Sigmoid colon (tissue), 7 donors: Measurements from ENCODE around the gene EPO. TPM values are rescaled to one million over a fixed set of nuclear protein-coding genes. Genes with fewer than 3 reads are reported as not detected.

ENCODE experiments used
- DNase-seq: peaks from one replicate; pipeline ENCODE4 v3.0.0-alpha.2; 2019
- H3K27ac ChIP-seq, 4 donors: fragments of 200-600 bp; sonication (generic); one replicate each; pipeline ENCODE4 v1.5.1; 2016 to 2019; ENCODE audit warnings: mild to moderate bottlenecking in 1 of 4
- H3K27me3 ChIP-seq, 3 donors: fragments of 200-600 bp; sonication (generic); one replicate each; pipeline ENCODE4 v1.5.1; 2019; ENCODE audit warnings: mild to moderate bottlenecking in 1 of 3
- H3K36me3 ChIP-seq, 4 donors: fragments of 200-600 bp; sonication (generic); one replicate each; pipeline ENCODE4 v1.5.1; 2016 to 2019
- H3K4me1 ChIP-seq, 4 donors: fragments of 200-600 bp; sonication (generic); one replicate each; pipeline ENCODE4 v1.5.1; 2017 to 2019
- H3K4me3 ChIP-seq, 4 donors: fragments of 200-600 bp; sonication (generic); one replicate each; pipeline ENCODE4 v1.5.1; 2017 to 2019; ENCODE audit warnings: mild to moderate bottlenecking in 2 of 4, moderate library complexity in 1 of 4
- H3K9me3 ChIP-seq, 4 donors: fragments of 200-600 bp in 3 of 4; sonication (generic) in 3 of 4; one replicate each; pipeline versions ENCODE4 v1.5.1 to v1.6.1; 2013 to 2019
- CTCF ChIP-seq, 4 experiments: fragments of 450-650 bp in 3 of 4; fragments of 200-600 bp in 1 of 4; IDR thresholded peaks; one replicate each; pipeline ENCODE4 v1.5.1; 2016 to 2019; ENCODE audit warnings: antibody characterized with exemption in 4 of 4, mild to moderate bottlenecking in 3 of 4, moderate library complexity in 2 of 4
- EP300 ChIP-seq, 4 donors: sonication (generic); formaldehyde crosslinking; IDR thresholded peaks; one replicate each; pipeline ENCODE4 v1.6.1; 2017; ENCODE audit warnings: antibody characterized with exemption in 4 of 4
- POLR2A ChIP-seq, 2 donors: fragments of 450-650 bp; IDR thresholded peaks; one replicate each; pipeline ENCODE4 v1.6.1; 2016; ENCODE audit warnings: antibody characterized with exemption in 2 of 2, mild to moderate bottlenecking in 2 of 2, moderate library complexity in 2 of 2
- POLR2AphosphoS5 ChIP-seq, 4 donors: sonication (generic); formaldehyde crosslinking; IDR thresholded peaks; one replicate each; pipeline ENCODE4 v1.6.1; 2017; ENCODE audit warnings: antibody characterized with exemption in 4 of 4
- WGBS, 2 donors: extraction: QIAGEN DNeasy Blood & Tissue Kit; methylation state at CpG; one replicate each; pipeline ENCODE4 v1.1.7; 2013; 5-methylcytosine and 5-hydroxymethylcytosine counted together
- intact Hi-C: fragments of 100-400 bp; cut with DNase I; formaldehyde crosslinking; loops from one replicate; pipeline ENCODE4 v1.15.1; 2023
- polyA plus RNA-seq, 3 donors: library from polyadenylated mRNA; stranded (reverse); fragments of 200-250 nt; gene quantifications; one replicate each; pipeline ENCODE4 v1.2.3, GENCODE V29; 2013
- total RNA-seq, 4 donors: library from RNA; depleted of rRNA; stranded (reverse); fragments of >200 nt; gene quantifications; one replicate each; pipeline ENCODE4 v1.1.0, GENCODE V29; 2016
- donor health status: healthy with polysubstance abuse.
- donor health status: Bipolar disorder and iron deficiency.
- donor health status: healthy.

The EPO gene
- total and polyA plus RNA-seq, 7 donors = not detected

- no peak for TF ChIP-seq EP300 (IDR thresholded peaks at IDR 0.05)
- TF ChIP-seq POLR2AphosphoS5 (IDR thresholded peaks at IDR 0.05) = no peak
- TF ChIP-seq POLR2A (IDR thresholded peaks at IDR 0.05) = no peak
- no peak for TF ChIP-seq CTCF (IDR thresholded peaks at IDR 0.05)
- Histone ChIP-seq H3K9me3 (no peaks in the 10 kb centered on the region), H3K4me1 (peaks cover 0 to 32% (median 32%) of the 10 kb centered on the region in 4 donors), H3K27me3 (no peaks in the 10 kb centered on the region), H3K36me3 (peaks cover 70 to 82% (median 73%) of the 10 kb centered on the region in 4 donors), H3K27ac (no peak overlapping the region), H3K4me3 (no peak overlapping the region)
- 86 to 87% methylated on average over 33 of the region's 33 CpGs for WGBS, 2 donors
- intact Hi-C loops = no loop called here
- no peak for DNase-seq
Measured at GRCh38 chr7:100686201-100686821, 34.0 kb upstream of the EPO start.

- H3K4me1 ChIP-seq = peaks cover 0 to 37% (median 37%) of the 10 kb centered on the region in 4 donors
- no peak for DNase-seq
- intact Hi-C loops = no loop called here
- H3K36me3 ChIP-seq = peaks cover 66 to 77% (median 69%) of the 10 kb centered on the region in 4 donors
- H3K9me3 ChIP-seq = no peaks in the 10 kb centered on the region
- H3K4me3 ChIP-seq = no peak overlapping the region
- TF ChIP-seq EP300 (IDR thresholded peaks at IDR 0.05) (no peak), POLR2A (IDR thresholded peaks at IDR 0.05) (no peak), CTCF (IDR thresholded peaks at IDR 0.05) (no peak)
- no peak overlapping the region for H3K27ac ChIP-seq
- WGBS, 2 donors = 92 to 94% methylated on average over 17 of the region's 17 CpGs
- H3K27me3 ChIP-seq = no peaks in the 10 kb centered on the region
Measured at GRCh38 chr7:100686822-100687211, 33.5 kb upstream of the EPO start.

- no peak for DNase-seq
- intact Hi-C loops = no loop called here
- Histone ChIP-seq H3K4me3 (no peak overlapping the region), H3K27me3 (no peaks in the 10 kb centered on the region), H3K27ac (no peak overlapping the region), H3K9me3 (no peaks in the 10 kb centered on the region), H3K4me1 (peaks cover 0 to 41% (median 41%) of the 10 kb centered on the region in 4 donors), H3K36me3 (peaks cover 61 to 73% (median 65%) of the 10 kb centered on the region in 4 donors)
- TF ChIP-seq POLR2A (IDR thresholded peaks at IDR 0.05) = no peak
- no peak for TF ChIP-seq EP300 (IDR thresholded peaks at IDR 0.05)
- no peak for TF ChIP-seq POLR2AphosphoS5 (IDR thresholded peaks at IDR 0.05)
- TF ChIP-seq CTCF (IDR thresholded peaks at IDR 0.05) = no peak
- WGBS, 2 donors = 90 to 95% methylated on average over 22 of the region's 22 CpGs
Measured at GRCh38 chr7:100687261-100687660, 33.0 kb upstream of the EPO start.

GRCh38 chr7:100687751-100688300, 32.4 kb upstream of the EPO start:
- no peak for DNase-seq
- H3K36me3 ChIP-seq = peaks cover 56 to 67% (median 60%) of the 10 kb centered on the region in 4 donors
- H3K4me3 ChIP-seq = no peak overlapping the region
- WGBS, 2 donors = 86 to 88% methylated on average over 25 of the region's 25 CpGs
- H3K9me3 ChIP-seq = no peaks in the 10 kb centered on the region
- peaks cover 0 to 47% (median 47%) of the 10 kb centered on the region in 4 donors for H3K4me1 ChIP-seq
- no peak overlapping the region for H3K27ac ChIP-seq
- H3K27me3 ChIP-seq = no peaks in the 10 kb centered on the region
- intact Hi-C loops = no loop called here
- no peak for TF ChIP-seq CTCF (IDR thresholded peaks at IDR 0.05)
- TF ChIP-seq POLR2A (IDR thresholded peaks at IDR 0.05) = no peak
- TF ChIP-seq EP300 (IDR thresholded peaks at IDR 0.05) = no peak
- TF ChIP-seq POLR2AphosphoS5 (IDR thresholded peaks at IDR 0.05) = no peak
